Activated T-helper 2 cell treated with anti-CD3 and anti-CD28 coated beads, Interferon-gamma antibody, Interleukin-2, Interleukin-4, amounts not matched to agents 10 μg/mL and 5 μg/mL and 100 μg/mL, durations not matched to agents 14 hours and 24 hours and 36 hours (primary cell): ENCODE data around the gene QARS1. TPM values are rescaled to one million over a fixed set of nuclear protein-coding genes. Genes with fewer than 3 reads are reported as not detected.

Experiments used
- DNase-seq: peaks from one replicate; pipeline ENCODE4 v3.0.0; 2021; ENCODE audit warnings: low spot score
- H3K27ac Mint-ChIP-seq: one replicate; pipeline ENCODE4 v1.8.0; 2021; ENCODE audit warnings: mixed read lengths
- H3K27me3 Mint-ChIP-seq: one replicate; pipeline ENCODE4 v1.8.0; 2021; ENCODE audit warnings: low read depth, mixed read lengths
- H3K36me3 Mint-ChIP-seq: one replicate; pipeline ENCODE4 v1.8.0; 2021; ENCODE audit warnings: low read depth, mixed read lengths
- H3K4me1 Mint-ChIP-seq: one replicate; pipeline ENCODE4 v1.8.0; 2021; ENCODE audit warnings: low read depth, mixed read lengths
- H3K4me3 Mint-ChIP-seq: one replicate; pipeline ENCODE4 v1.8.0; 2021; ENCODE audit warnings: low read depth, mild to moderate bottlenecking, moderate library complexity, mixed read lengths
- H3K9me3 Mint-ChIP-seq: one replicate; pipeline ENCODE4 v1.8.0; 2021; ENCODE audit warnings: mixed read lengths
- intact Hi-C: fragments of 100-400 bp; cut with micrococcal nuclease; formaldehyde crosslinking; loops from one replicate; pipeline ENCODE4 v1.15.1; 2023
- total RNA-seq: library from RNA; stranded (reverse); gene quantifications from 2 replicates; pipeline ENCODE4 v1.2.3, GENCODE V29; 2022

QARS1 gene
- 209 and 226 TPM in 2 replicates for total RNA-seq

DNA sequence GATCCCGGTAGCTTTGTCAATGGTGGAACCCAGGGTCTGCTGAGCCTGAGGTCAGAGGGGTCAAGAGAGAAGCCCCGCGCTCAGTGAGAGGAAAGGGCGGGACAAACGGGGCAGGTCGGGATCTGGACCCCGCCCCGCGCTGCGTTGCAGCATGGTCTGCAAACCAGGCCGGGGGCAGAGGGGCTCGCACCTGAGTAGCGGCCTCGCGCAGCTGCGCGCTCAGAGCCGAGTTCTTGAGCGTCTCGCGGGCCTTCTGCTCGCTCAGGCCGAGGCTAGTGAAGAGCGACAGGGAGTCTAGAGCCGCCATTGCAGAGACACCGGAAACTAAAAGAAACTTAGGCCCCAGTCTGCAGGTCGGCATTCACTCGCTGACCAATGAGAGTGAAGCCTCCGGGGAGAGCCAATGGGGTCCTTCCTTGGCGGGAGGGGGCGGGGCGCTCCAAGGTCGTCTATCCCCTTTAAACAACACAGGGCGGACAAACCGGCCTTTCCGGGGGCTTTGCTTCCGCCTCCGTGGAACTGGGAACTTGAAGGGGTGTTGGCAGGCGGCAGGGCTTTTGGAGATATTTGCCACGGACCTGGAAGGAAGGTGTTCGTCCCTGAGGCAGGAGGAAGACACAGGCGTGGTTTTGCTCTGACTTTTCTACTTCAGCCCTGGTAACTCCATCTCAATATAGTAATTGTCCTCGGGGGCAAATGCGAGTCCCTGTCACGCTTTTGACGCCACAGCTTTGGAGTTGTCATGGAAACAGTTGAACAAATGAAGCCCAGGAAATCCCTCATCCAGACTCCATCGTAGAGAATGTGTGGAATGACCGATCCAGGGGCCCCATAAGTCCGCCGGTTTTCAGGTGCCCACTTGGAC, at the start of gene QARS1:
Gene QARS1 (minus strand): TSS at position 331 of the 865 bp plus-strand sequence. CDS start 24 bp downstream, at position 307.
- Mint-ChIP-seq H3K36me3 (peaks cover 46% of the 10 kb centered on the region), H3K4me1 (peaks cover 18% of the 10 kb centered on the region), H3K4me3 (peak within 1 kb of the TSS; percentile 97), H3K27ac (peak within 1 kb of the TSS; percentile 93), H3K9me3 (no peaks in the 10 kb centered on the region), H3K27me3 (no peaks in the 10 kb centered on the region)
- DNase-seq, result peak; percentile 86
- intact Hi-C loops, result loop anchor here (1.0 kb wide), 2 partner anchors 10 to 16 kb away; partner anchors contain the start of genes QRICH1 and USP19

GRCh38 chr3:49153349-49153912, 48.9 kb upstream of the QARS1 start:
- Mint-ChIP-seq H3K9me3 (no peaks in the 10 kb centered on the region), H3K27ac (no peak overlapping the region), H3K27me3 (no peaks in the 10 kb centered on the region), H3K4me3 (no peak overlapping the region), H3K36me3 (no peaks in the 10 kb centered on the region), H3K4me1 (no peaks in the 10 kb centered on the region)
- intact Hi-C loops, result no loop called here
- no peak for DNase-seq

- no peaks in the 10 kb centered on the region for H3K9me3 Mint-ChIP-seq
- no peaks in the 10 kb centered on the region for H3K4me1 Mint-ChIP-seq
- H3K27me3 Mint-ChIP-seq, result no peaks in the 10 kb centered on the region
- no peaks in the 10 kb centered on the region for H3K36me3 Mint-ChIP-seq
- no peak overlapping the region for H3K4me3 Mint-ChIP-seq
- intact Hi-C loops, result no loop called here
- no peak overlapping the region for H3K27ac Mint-ChIP-seq
- DNase-seq, result no peak
Observed at GRCh38 chr3:49151610-49152009, 47.1 kb upstream of the QARS1 start.

DNA sequence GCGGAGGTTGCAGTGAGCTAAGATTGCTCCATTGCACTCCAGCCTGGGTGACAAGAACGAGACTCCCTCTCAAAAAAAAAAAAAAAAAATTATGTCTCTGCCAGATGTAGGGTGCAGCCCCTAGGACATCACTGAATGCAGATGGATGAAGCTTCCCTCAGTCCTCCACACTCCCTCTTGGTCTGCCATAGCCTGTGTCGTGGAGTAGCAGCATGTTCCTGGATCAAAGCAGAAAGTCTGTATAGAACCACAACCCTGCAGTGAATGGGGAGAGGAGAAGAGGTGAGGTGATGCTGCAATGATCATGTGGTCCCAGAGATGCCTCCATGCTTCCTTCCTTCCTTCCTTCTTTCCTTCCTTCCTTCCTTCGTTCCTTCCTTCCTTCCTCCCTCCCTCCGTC, 43.6 kb upstream of the QARS1 start:
- H3K36me3 Mint-ChIP-seq, result no peaks in the 10 kb centered on the region
- no peaks in the 10 kb centered on the region for H3K4me1 Mint-ChIP-seq
- intact Hi-C loops, result no loop called here
- H3K9me3 Mint-ChIP-seq, result no peaks in the 10 kb centered on the region
- no peak overlapping the region for H3K27ac Mint-ChIP-seq
- H3K4me3 Mint-ChIP-seq, result no peak overlapping the region
- no peak for DNase-seq
- H3K27me3 Mint-ChIP-seq, result no peaks in the 10 kb centered on the region

GRCh38 chr3:49140080-49140479, 35.5 kb upstream of the QARS1 start:
- H3K9me3 Mint-ChIP-seq, result peaks cover 4% of the 10 kb centered on the region
- peaks cover 14% of the 10 kb centered on the region for H3K4me1 Mint-ChIP-seq
- H3K27me3 Mint-ChIP-seq, result peaks cover 8% of the 10 kb centered on the region
- no peak overlapping the region for H3K4me3 Mint-ChIP-seq
- no peaks in the 10 kb centered on the region for H3K36me3 Mint-ChIP-seq
- H3K27ac Mint-ChIP-seq, result no peak overlapping the region
- intact Hi-C loops, result no loop called here
- no peak for DNase-seq

DNA sequence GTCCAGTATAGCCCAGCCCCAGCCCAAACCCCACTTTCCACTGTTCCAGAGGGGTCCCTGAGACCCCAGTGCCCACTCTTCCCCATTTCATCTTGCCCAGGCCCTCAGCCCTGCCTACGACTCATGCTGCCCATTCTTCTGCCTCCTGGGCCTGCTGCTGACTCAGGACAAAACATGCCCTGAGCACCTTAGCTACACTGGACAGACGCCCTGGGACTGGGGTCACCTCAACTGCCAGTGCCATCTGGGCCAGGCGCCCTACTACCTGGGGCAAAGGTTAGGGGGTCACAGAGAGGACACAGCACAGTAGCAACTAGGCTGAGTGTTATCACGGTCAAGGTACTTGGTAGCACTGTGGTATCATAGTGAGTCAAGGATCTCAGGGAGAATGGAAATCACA, 30.9 kb upstream of the QARS1 start:
- Mint-ChIP-seq H3K9me3 (no peaks in the 10 kb centered on the region), H3K27ac (no peak overlapping the region), H3K27me3 (peaks cover 10% of the 10 kb centered on the region), H3K4me1 (peaks cover 3% of the 10 kb centered on the region), H3K36me3 (no peaks in the 10 kb centered on the region), H3K4me3 (no peak overlapping the region)
- intact Hi-C loops, result no loop called here
- no peak for DNase-seq

GRCh38 chr3:49134471-49135265, 30.1 kb upstream of the QARS1 start:
- no peak overlapping the region for H3K27ac Mint-ChIP-seq
- intact Hi-C loops, result no loop called here
- H3K27me3 Mint-ChIP-seq, result peaks cover 10% of the 10 kb centered on the region
- H3K4me1 Mint-ChIP-seq, result peaks cover 1% of the 10 kb centered on the region
- DNase-seq, result no peak
- no peaks in the 10 kb centered on the region for H3K36me3 Mint-ChIP-seq
- H3K4me3 Mint-ChIP-seq, result no peak overlapping the region
- no peaks in the 10 kb centered on the region for H3K9me3 Mint-ChIP-seq

DNA sequence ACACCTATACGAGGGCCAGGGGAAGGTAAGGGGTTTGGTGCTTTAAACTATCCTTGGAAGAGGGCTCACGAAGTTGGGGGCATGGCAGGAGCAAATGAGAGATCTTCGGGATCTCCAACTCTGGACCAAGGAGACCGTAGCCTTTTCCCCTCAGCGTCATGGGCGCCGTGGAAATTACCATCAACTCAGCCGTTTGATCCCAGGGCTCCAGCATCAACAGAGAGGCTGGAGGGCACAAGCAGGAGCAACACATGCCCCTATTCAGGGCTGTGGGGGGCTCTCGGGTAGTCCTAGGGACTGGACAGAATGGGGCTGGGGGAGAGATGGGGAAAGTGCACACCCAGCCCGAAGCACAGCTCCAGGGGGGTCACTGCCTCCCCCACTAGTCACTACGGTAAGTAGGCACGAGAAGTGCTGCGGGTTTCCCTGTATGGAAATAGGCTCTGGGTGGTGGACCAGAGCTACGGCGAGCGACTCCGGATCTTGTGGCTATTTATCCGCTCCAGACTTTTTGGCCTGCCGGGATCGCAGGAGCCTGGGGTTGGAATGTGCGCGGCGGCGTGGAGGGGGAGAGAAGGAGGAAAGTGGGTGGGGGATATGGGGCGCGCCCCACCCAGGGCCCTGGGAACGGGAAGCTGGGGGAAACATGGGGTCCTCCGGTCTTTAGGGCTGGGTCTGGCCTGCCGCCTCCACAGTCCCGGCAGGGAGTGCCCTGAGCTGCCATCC, 28.8 kb upstream of the QARS1 start:
- no peaks in the 10 kb centered on the region for H3K36me3 Mint-ChIP-seq
- peaks cover 10% of the 10 kb centered on the region for H3K27me3 Mint-ChIP-seq
- peaks cover 1% of the 10 kb centered on the region for H3K4me1 Mint-ChIP-seq
- intact Hi-C loops, result no loop called here
- no peaks in the 10 kb centered on the region for H3K9me3 Mint-ChIP-seq
- H3K27ac Mint-ChIP-seq, result no peak overlapping the region
- H3K4me3 Mint-ChIP-seq, result no peak overlapping the region
- DNase-seq, result no peak

GRCh38 chr3:49132437-49133225, 28.1 kb upstream of the QARS1 start, which contains the start of gene LAMB2:
TSS of gene LAMB2 (minus strand) at chr3:49133050. CDS start at chr3:49132867, 183 bp downstream.
- no peak for DNase-seq
- intact Hi-C loops, result no loop called here
- Mint-ChIP-seq H3K4me3 (no peak within 1 kb of the TSS), H3K27ac (no peak within 1 kb of the TSS), H3K9me3 (no peaks in the 10 kb centered on the region), H3K4me1 (peaks cover 1% of the 10 kb centered on the region), H3K36me3 (no peaks in the 10 kb centered on the region), H3K27me3 (peaks cover 10% of the 10 kb centered on the region)

DNA sequence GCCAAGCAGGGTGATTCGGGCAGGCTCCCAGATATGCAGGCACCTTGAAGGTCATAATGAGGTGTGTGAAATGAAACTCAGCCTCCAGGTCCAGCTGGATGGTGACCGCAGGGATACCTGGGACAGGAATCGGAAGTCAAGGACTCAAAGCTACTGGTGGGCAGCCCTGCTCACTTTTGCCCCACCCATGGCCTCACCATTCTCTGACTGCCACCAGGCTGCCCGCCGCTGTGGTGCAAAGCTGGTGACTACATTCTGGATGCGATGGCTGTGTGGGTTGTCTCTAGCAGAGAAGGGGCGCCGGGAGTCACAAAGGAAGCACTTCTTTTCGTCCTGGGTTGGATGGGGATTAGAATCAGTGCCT, 27.5 kb upstream of the QARS1 start:
- Mint-ChIP-seq H3K4me3 (no peak overlapping the region), H3K36me3 (no peaks in the 10 kb centered on the region), H3K27ac (no peak overlapping the region), H3K9me3 (no peaks in the 10 kb centered on the region), H3K27me3 (peaks cover 7% of the 10 kb centered on the region), H3K4me1 (peaks cover 1% of the 10 kb centered on the region)
- no peak for DNase-seq
- intact Hi-C loops, result no loop called here

DNA sequence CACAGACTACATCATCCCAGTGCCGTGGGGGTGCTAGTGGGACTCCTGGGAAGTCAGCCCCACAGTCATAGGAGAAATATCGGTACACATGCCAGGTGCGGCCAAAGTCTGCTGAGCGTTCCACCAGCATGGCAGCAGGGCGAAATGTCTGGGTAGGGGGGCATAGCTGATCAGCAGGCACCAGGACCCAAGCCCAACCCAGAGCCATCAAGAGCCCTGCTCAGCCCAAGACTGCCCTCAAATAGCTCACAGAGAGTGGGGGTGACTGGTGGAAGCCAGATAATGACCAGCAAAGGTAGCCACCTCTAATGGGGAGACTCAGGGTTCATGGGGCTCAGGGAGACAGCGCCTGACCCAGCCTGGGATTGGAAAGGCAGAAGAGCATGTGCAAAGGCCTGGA, 27.0 kb upstream of the QARS1 start:
- H3K4me3 Mint-ChIP-seq, result no peak overlapping the region
- no peak for DNase-seq

GRCh38 chr3:49131040-49131439, 26.5 kb upstream of the QARS1 start:
- peaks cover 1% of the 10 kb centered on the region for H3K4me1 Mint-ChIP-seq
- intact Hi-C loops, result no loop called here
- no peak overlapping the region for H3K27ac Mint-ChIP-seq
- no peak overlapping the region for H3K4me3 Mint-ChIP-seq
- H3K36me3 Mint-ChIP-seq, result no peaks in the 10 kb centered on the region
- no peak for DNase-seq
- no peaks in the 10 kb centered on the region for H3K9me3 Mint-ChIP-seq
- peaks cover 7% of the 10 kb centered on the region for H3K27me3 Mint-ChIP-seq

More for the DNA sequence above, 27.0 kb upstream of the QARS1 start:
- intact Hi-C loops, result no loop called here
- H3K27me3 Mint-ChIP-seq, result peaks cover 7% of the 10 kb centered on the region
- no peak overlapping the region for H3K27ac Mint-ChIP-seq
- no peaks in the 10 kb centered on the region for H3K9me3 Mint-ChIP-seq
- peaks cover 1% of the 10 kb centered on the region for H3K4me1 Mint-ChIP-seq
- no peaks in the 10 kb centered on the region for H3K36me3 Mint-ChIP-seq
